NCI-H1417 (cell line): ENCODE measurements around the gene SRY.
"Not testable (repeated sequence)": the region's sequence is repeated elsewhere in the genome, so short reads cannot be mapped to it uniquely, and the experiment has no call there.

Experiments used
- DNase-seq, 3 experiments: peaks; one replicate each; lab custom pipeline; 2025; lab: John Stamatoyannopoulos, UW

Gene SRY

GRCh38 chrY:2787600-2787999, at the start of gene SRY:
TSS of gene SRY (minus strand) at chrY:2787682. CDS start at chrY:2787603, 79 bp downstream.
- DNase-seq = no peak

- DNase-seq = no peak
Measured at GRCh38 chrY:2837078-2837477, 49.6 kb upstream of the SRY start.

GRCh38 chrY:2835230-2835629, 47.7 kb upstream of the SRY start:
- no peak for DNase-seq

GRCh38 chrY:2828497-2828896, 41.0 kb upstream of the SRY start:
- no peak for DNase-seq

GRCh38 chrY:2824471-2824870, 37.0 kb upstream of the SRY start:
- DNase-seq = no peak

GRCh38 chrY:2817146-2817896, 29.8 kb upstream of the SRY start:
- not testable (repeated sequence) for DNase-seq

- no peak for DNase-seq
Measured at GRCh38 chrY:2800246-2800645, 12.8 kb upstream of the SRY start.

GRCh38 chrY:2797991-2798390, 10.5 kb upstream of the SRY start:
- DNase-seq = no peak

- no peak for DNase-seq
Measured at GRCh38 chrY:2796977-2797523, 9.6 kb upstream of the SRY start.

- DNase-seq = no peak
Measured at GRCh38 chrY:2789756-2790155, 2.3 kb upstream of the SRY start.

GRCh38 chrY:2786876-2787512, 488 bp downstream of the SRY start:
- DNase-seq = no peak
